Measurements from ENCODE around the gene MTHFD1.

The MTHFD1 gene

GRCh38 chr14:64438181-64438841 lies 50.2 kb downstream of the MTHFD1 start:
- Histone ChIP-seq H3K36me3 (ENCODE audit: insufficient read depth, low read depth, low read length) (peaks cover 98% of the 10 kb centered on the region), H3K4me3 (ENCODE audit: low read length) (no peak overlapping the region), H3K9ac (ENCODE audit: low read depth, low read length) (no peak overlapping the region), H3K27ac (ENCODE audit: low read length) (no peak overlapping the region), H3K9me3 (ENCODE audit: insufficient read depth, low read depth, low read length) (no peaks in the 10 kb centered on the region), H3K27me3 (ENCODE audit: insufficient read depth, low read length) (no peaks in the 10 kb centered on the region), H3K4me1 (ENCODE audit: insufficient read depth, low read length) (no peaks in the 10 kb centered on the region)

- Histone ChIP-seq H3K36me3 (ENCODE audit: insufficient read depth, low read depth, low read length) (peaks cover 98% of the 10 kb centered on the region), H3K4me3 (ENCODE audit: low read length) (no peak overlapping the region), H3K4me1 (ENCODE audit: insufficient read depth, low read length) (no peaks in the 10 kb centered on the region), H3K9ac (ENCODE audit: low read depth, low read length) (no peak overlapping the region), H3K27ac (ENCODE audit: low read length) (no peak overlapping the region), H3K9me3 (ENCODE audit: insufficient read depth, low read depth, low read length) (no peaks in the 10 kb centered on the region), H3K27me3 (ENCODE audit: insufficient read depth, low read length) (no peaks in the 10 kb centered on the region)
These were observed 51.0 kb downstream of the MTHFD1 start for GRCh38 chr14:64439141-64439540.

GRCh38 chr14:64440494-64440893 lies 52.3 kb downstream of the MTHFD1 start:
- Histone ChIP-seq H3K4me1 (ENCODE audit: insufficient read depth, low read length) (no peaks in the 10 kb centered on the region), H3K36me3 (ENCODE audit: insufficient read depth, low read depth, low read length) (peaks cover 98% of the 10 kb centered on the region), H3K27ac (ENCODE audit: low read length) (no peak overlapping the region), H3K27me3 (ENCODE audit: insufficient read depth, low read length) (no peaks in the 10 kb centered on the region), H3K9ac (ENCODE audit: low read depth, low read length) (no peak overlapping the region), H3K9me3 (ENCODE audit: insufficient read depth, low read depth, low read length) (no peaks in the 10 kb centered on the region), H3K4me3 (ENCODE audit: low read length) (no peak overlapping the region)

GRCh38 chr14:64442300-64442988 lies 54.3 kb downstream of the MTHFD1 start:
- Histone ChIP-seq H3K9me3 (ENCODE audit: insufficient read depth, low read depth, low read length) (no peaks in the 10 kb centered on the region), H3K36me3 (ENCODE audit: insufficient read depth, low read depth, low read length) (peaks cover 94% of the 10 kb centered on the region), H3K9ac (ENCODE audit: low read depth, low read length) (no peak overlapping the region), H3K4me3 (ENCODE audit: low read length) (no peak overlapping the region), H3K4me1 (ENCODE audit: insufficient read depth, low read length) (no peaks in the 10 kb centered on the region), H3K27me3 (ENCODE audit: insufficient read depth, low read length) (no peaks in the 10 kb centered on the region), H3K27ac (ENCODE audit: low read length) (no peak overlapping the region)

GRCh38 chr14:64444140-64444539 lies 56.0 kb downstream of the MTHFD1 start:
- Histone ChIP-seq H3K27ac (ENCODE audit: low read length) (no peak overlapping the region), H3K27me3 (ENCODE audit: insufficient read depth, low read length) (no peaks in the 10 kb centered on the region), H3K9me3 (ENCODE audit: insufficient read depth, low read depth, low read length) (no peaks in the 10 kb centered on the region), H3K4me1 (ENCODE audit: insufficient read depth, low read length) (no peaks in the 10 kb centered on the region), H3K4me3 (ENCODE audit: low read length) (no peak overlapping the region), H3K9ac (ENCODE audit: low read depth, low read length) (no peak overlapping the region), H3K36me3 (ENCODE audit: insufficient read depth, low read depth, low read length) (peaks cover 94% of the 10 kb centered on the region)

GRCh38 chr14:64444984-64445845 lies 57.1 kb downstream of the MTHFD1 start:
- Histone ChIP-seq H3K9ac (ENCODE audit: low read depth, low read length) (peak overlapping the region; percentile 8; the same call in 1 of the 2 replicates), H3K27me3 (ENCODE audit: insufficient read depth, low read length) (no peaks in the 10 kb centered on the region), H3K4me1 (ENCODE audit: insufficient read depth, low read length) (no peaks in the 10 kb centered on the region), H3K27ac (ENCODE audit: low read length) (no peak overlapping the region), H3K4me3 (ENCODE audit: low read length) (no peak overlapping the region), H3K9me3 (ENCODE audit: insufficient read depth, low read depth, low read length) (no peaks in the 10 kb centered on the region), H3K36me3 (ENCODE audit: insufficient read depth, low read depth, low read length) (peaks cover 94% of the 10 kb centered on the region)

GRCh38 chr14:64447876-64448670 lies 59.9 kb downstream of the MTHFD1 start:
- Histone ChIP-seq H3K4me1 (ENCODE audit: insufficient read depth, low read length) (no peaks in the 10 kb centered on the region), H3K4me3 (ENCODE audit: low read length) (no peak overlapping the region), H3K9me3 (ENCODE audit: insufficient read depth, low read depth, low read length) (no peaks in the 10 kb centered on the region), H3K27me3 (ENCODE audit: insufficient read depth, low read length) (no peaks in the 10 kb centered on the region), H3K27ac (ENCODE audit: low read length) (no peak overlapping the region), H3K36me3 (ENCODE audit: insufficient read depth, low read depth, low read length) (peaks cover 91% of the 10 kb centered on the region), H3K9ac (ENCODE audit: low read depth, low read length) (no peak overlapping the region)

- Histone ChIP-seq H3K27ac (ENCODE audit: low read length) (no peak overlapping the region), H3K27me3 (ENCODE audit: insufficient read depth, low read length) (no peaks in the 10 kb centered on the region), H3K4me1 (ENCODE audit: insufficient read depth, low read length) (no peaks in the 10 kb centered on the region), H3K36me3 (ENCODE audit: insufficient read depth, low read depth, low read length) (peaks cover 91% of the 10 kb centered on the region), H3K9me3 (ENCODE audit: insufficient read depth, low read depth, low read length) (no peaks in the 10 kb centered on the region), H3K9ac (ENCODE audit: low read depth, low read length) (no peak overlapping the region), H3K4me3 (ENCODE audit: low read length) (no peak overlapping the region)
These were observed 62.1 kb downstream of the MTHFD1 start for GRCh38 chr14:64450255-64450654.

- H3K27ac ChIP-seq (ENCODE audit: low read length): no peak overlapping the region
- no peaks in the 10 kb centered on the region for H3K27me3 ChIP-seq (ENCODE audit: insufficient read depth, low read length)
- H3K9ac ChIP-seq (ENCODE audit: low read depth, low read length): no peak overlapping the region
- H3K9me3 ChIP-seq (ENCODE audit: insufficient read depth, low read depth, low read length): no peaks in the 10 kb centered on the region
- no peak overlapping the region for H3K4me3 ChIP-seq (ENCODE audit: low read length)
- no peaks in the 10 kb centered on the region for H3K4me1 ChIP-seq (ENCODE audit: insufficient read depth, low read length)
- peaks cover 93% of the 10 kb centered on the region for H3K36me3 ChIP-seq (ENCODE audit: insufficient read depth, low read depth, low read length)
These were observed 66.5 kb downstream of the MTHFD1 start for GRCh38 chr14:64454671-64455070.

- H3K27me3 ChIP-seq (ENCODE audit: insufficient read depth, low read length): no peaks in the 10 kb centered on the region
- peaks cover 62% of the 10 kb centered on the region for H3K36me3 ChIP-seq (ENCODE audit: insufficient read depth, low read depth, low read length)
- H3K9ac ChIP-seq (ENCODE audit: low read depth, low read length): no peak overlapping the region
These were observed 71.4 kb downstream of the MTHFD1 start for GRCh38 chr14:64459405-64460136.

GRCh38 chr14:64461221-64461620 lies 73.1 kb downstream of the MTHFD1 start:
- Histone ChIP-seq H3K9me3 (ENCODE audit: insufficient read depth, low read depth, low read length) (no peaks in the 10 kb centered on the region), H3K27me3 (ENCODE audit: insufficient read depth, low read length) (peaks cover 4% of the 10 kb centered on the region), H3K36me3 (ENCODE audit: insufficient read depth, low read depth, low read length) (peaks cover 46% of the 10 kb centered on the region), H3K4me1 (ENCODE audit: insufficient read depth, low read length) (peaks cover 2% of the 10 kb centered on the region; the same call in 1 of the 2 replicates), H3K4me3 (ENCODE audit: low read length) (no peak overlapping the region), H3K9ac (ENCODE audit: low read depth, low read length) (no peak overlapping the region), H3K27ac (ENCODE audit: low read length) (no peak overlapping the region)

More at GRCh38 chr14:64459405-64460136, 71.4 kb downstream of the MTHFD1 start:
- Histone ChIP-seq H3K4me3 (ENCODE audit: low read length) (no peak overlapping the region), H3K4me1 (ENCODE audit: insufficient read depth, low read length) (no peaks in the 10 kb centered on the region; the same call in 1 of the 2 replicates), H3K27ac (ENCODE audit: low read length) (no peak overlapping the region), H3K9me3 (ENCODE audit: insufficient read depth, low read depth, low read length) (no peaks in the 10 kb centered on the region)
